NCI-H2196 (cell line): Measurements from ENCODE around the gene CENPC.
"Not testable (repeated sequence)": the region's sequence is repeated elsewhere in the genome, so short reads cannot be mapped to it uniquely, and the experiment has no call there.

ENCODE experiments used
- DNase-seq: peaks from one replicate; lab custom pipeline; 2025; ENCODE audit not compliant: unreplicated experiment; lab: John Stamatoyannopoulos, UW

The CENPC gene

GRCh38 chr4:67470871-67471270 is 74.4 kb downstream of the CENPC start:
- no peak for DNase-seq

DNA sequence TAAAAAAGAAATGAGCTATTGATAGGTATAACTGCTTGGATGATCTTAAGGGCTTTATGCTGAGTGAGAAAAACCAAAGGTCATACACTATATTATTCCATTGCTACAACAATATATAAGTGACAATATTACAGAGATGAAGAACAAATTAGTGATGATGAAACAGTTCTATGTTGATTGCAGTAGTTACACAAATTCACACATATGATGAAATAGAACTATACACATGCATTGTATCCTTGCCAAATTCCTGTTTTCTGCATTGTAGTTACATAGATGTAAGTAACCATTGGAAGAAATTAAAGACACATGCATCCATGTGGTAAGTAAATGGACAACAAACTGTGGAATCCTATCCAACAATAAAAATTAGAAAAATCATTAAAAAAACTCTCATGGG is 76.5 kb downstream of the CENPC start:
- DNase-seq, result no peak

GRCh38 chr4:67466751-67467150 is 78.6 kb downstream of the CENPC start:
- DNase-seq, result no peak

DNA sequence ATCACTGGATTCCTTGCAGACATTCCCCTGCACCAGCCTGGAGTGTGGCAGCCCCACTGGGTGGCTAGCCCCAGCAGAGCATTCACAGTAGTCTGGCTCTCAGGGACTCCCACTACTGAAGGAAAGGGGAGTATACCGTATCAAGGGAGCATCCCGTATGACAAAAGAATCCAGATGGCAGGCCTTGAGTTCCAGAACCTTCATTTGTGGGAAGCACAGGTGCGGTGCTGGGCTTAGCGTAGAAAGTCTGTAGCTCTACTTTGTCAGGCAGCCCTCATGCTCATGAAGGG is 79.6 kb downstream of the CENPC start:
- DNase-seq, result no peak

GRCh38 chr4:67465032-67465762 is 80.1 kb downstream of the CENPC start:
- DNase-seq, result no peak

- no peak for DNase-seq
These were observed 84.7 kb downstream of the CENPC start for GRCh38 chr4:67460574-67460973.

DNA sequence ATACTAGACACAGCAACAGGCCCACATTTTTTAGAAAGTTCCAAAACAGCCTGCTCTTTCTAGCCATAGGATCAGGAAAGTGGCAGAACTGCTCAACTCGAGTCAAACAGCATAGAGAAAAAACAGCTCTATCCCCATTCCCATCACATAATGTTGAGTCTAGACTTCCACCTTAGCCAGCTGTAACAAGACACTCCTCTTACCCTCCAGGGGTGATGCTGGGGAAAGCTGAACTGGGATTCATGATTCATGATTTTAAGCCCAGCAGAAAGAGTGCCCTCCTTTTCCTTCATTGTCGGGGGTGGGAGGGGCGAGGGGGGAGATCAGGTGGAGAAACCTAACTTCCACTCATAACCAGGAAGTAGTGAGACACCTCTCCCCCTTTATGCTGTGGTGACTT is 86.1 kb downstream of the CENPC start:
- DNase-seq, result no peak

DNA sequence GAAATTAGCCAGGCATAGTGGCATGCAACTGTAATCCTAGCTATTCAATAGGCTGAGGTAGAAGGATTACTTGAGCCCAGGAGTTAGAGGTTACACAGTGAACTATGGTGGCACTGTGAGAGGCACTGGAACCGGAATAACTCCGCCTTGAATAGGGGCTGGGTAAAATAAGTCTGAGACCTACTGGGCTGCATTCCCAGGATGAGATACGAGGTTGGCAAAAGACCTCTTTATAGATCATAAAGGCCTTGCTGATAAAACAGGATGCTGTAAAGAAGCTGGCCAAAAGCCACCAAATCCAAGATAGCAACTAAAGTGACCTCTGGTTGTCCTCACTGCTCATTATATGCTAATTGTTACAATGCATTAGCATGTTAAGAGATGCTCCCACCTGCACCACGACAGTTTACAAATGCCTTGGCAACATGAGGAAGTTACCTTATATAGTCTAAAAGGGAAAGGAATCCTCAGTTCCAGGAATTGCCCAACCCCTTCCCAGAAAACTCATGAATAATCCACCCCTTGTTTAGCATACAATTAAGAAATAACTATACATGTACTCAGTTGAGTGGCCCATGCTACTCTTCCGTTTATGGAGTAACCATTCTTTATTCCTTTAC is 88.6 kb downstream of the CENPC start:
- DNase-seq, result no peak

GRCh38 chr4:67452846-67453205 is 92.5 kb downstream of the CENPC start:
- DNase-seq, result not testable (repeated sequence)

- no peak for DNase-seq
These were observed 93.0 kb downstream of the CENPC start for GRCh38 chr4:67452100-67452845.

DNA sequence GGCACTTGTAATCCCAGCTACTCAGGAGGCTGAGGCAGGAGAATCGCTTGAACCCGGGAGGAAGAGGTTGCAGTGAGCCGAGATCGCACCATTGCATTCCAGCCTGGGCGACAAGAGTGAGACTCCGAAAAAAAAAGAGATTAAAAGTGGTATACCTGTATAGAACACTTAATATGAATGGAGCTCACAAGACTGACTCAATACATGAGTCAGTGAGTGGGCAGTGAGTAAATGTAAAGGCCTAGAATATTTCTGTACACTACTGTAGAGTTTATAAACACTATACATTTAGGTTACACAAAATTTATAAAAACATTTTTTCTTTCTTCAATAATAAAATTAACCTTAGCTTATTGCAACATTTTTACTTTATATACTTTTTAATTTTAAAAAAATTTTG is 93.8 kb downstream of the CENPC start:
- DNase-seq, result no peak

DNA sequence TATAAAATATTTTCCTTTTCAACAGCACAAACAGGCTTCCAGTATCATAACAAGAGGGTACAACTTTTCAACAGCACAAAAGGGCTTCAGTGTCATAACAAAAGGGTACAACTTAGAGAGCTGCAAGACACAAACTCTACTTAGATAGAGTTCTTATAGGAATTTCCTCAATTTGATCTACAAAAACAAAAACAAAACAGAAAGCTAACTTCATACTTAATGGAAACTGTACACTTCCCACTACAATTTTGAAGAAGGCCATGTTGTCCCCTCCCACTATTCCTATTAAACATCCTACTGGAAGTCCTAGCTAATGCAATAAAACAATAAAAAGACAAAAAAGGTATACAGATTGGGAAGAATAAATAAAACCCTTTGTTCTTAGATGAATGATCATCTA is 96.7 kb downstream of the CENPC start:
- DNase-seq, result no peak

- DNase-seq, result no peak
These were observed 97.4 kb downstream of the CENPC start for GRCh38 chr4:67447873-67448272.

DNA sequence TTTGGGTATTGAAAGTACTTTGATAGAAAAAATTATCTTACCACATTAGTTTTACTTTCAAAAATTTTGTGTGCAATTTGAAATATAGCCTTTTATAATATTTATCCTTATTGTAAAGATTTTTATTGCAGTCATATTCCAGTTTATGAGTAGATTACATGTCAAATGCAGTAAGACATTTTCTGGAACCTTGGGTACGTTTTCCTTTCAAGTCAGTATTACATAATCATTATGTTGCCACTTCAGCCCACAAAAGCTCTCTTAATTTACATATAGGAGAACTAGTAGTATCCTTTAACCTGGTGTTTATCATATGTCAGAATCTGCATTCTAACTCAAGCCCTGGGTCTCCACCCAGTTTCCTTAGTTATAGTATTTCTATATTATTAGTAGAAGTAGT is 98.5 kb downstream of the CENPC start:
- DNase-seq, result no peak

DNA sequence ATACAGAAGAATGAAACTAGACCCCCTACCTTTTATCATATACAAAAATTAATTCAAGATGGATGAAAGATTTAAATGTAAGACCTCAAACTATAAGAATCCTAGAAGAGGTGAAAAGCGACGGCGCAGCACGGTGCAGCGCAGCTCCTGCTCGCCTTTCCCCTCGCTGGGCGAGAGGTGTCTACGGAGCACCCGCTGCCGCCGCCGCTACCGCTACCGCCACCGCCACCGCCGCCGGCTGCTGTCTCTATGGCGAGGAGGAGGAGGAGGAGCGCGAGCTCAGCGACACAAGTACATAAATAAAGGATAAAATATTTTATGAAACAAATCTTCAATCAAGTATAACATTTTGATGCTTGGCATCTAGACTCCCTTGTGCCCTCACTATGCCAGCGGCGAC is 99.4 kb downstream of the CENPC start:
- not testable (repeated sequence) for DNase-seq

GRCh38 chr4:67438975-67439374 is 106.3 kb downstream of the CENPC start:
- DNase-seq, result no peak

GRCh38 chr4:67437974-67438713 is 107.2 kb downstream of the CENPC start:
- DNase-seq, result no peak

DNA sequence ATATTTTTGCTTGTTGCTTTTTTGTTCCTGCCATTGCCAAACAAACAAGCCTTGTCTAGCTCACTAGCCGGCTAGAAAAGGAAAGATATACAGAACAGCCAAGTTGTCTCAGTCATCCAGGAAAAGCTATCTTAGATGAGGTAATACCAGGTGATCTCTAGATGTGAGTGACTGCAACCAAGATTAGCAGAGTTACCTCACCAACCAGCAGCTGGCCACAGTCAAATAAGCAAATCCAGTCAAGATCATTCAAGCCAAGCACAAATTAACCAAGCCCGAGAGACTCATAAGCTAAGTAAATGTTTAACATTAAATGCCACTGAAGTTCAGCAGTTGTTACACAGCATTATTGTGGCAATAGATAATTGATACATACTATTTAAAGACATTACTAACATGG is 108.6 kb downstream of the CENPC start:
- DNase-seq, result no peak

DNA sequence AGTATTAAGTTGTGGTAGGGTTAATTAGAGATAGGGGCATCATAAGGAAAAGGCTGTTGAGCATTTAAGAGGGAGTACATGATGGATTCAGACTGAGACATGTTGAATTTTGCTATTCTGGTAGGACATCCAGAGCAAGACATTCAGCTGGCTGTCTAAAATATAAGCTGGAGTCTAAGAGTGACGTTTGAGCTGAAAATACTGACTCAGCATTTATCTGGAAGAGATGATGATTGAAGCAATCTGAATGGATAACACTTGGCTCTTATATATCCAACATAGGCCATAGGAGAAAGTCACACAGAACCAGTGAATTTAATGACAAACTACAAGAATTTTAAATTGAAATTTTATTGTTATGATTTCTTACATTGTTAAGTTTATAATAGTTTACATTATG is 114.3 kb downstream of the CENPC start:
- no peak for DNase-seq

GRCh38 chr4:67428819-67429218 is 116.5 kb downstream of the CENPC start:
- no peak for DNase-seq
